ENCODE data around the gene NPB.
A peak's percentile ranks its signal among the peaks of the same experiment; 100 is the strongest.

NPB gene

GRCh38 chr17:81906476-81907218 lies 4.6 kb downstream of the NPB start:
- Histone ChIP-seq H3K79me2 (ENCODE audit: control insufficient read depth, low read length) (peaks cover 17% of the 10 kb centered on the region), H3K27ac (ENCODE audit: low read depth, low read length) (no peak overlapping the region), H4K20me1 (ENCODE audit: control insufficient read depth, insufficient read depth, low read depth, low read length) (no peaks in the 10 kb centered on the region; the same call in 1 of the 2 replicates), H3F3A (ENCODE audit: control insufficient read depth, insufficient read depth) (no peaks in the 10 kb centered on the region), H3K4me1 (ENCODE audit: control insufficient read depth, low read length) (peaks cover 14% of the 10 kb centered on the region), H3K4me3 (ENCODE audit: low read length) (no peak overlapping the region), H3K36me3 (ENCODE audit: control insufficient read depth, low read length) (peaks cover 55% of the 10 kb centered on the region), H3K9me2 (replicated peaks; ENCODE audit: control insufficient read depth, low read length) (no peaks in the 10 kb centered on the region), H3K9me3 (ENCODE audit: control insufficient read depth, insufficient read depth, low read length) (no peaks in the 10 kb centered on the region), H3K27me3 (ENCODE audit: control insufficient read depth, low read length) (no peaks in the 10 kb centered on the region; the same call in 1 of the 2 replicates), H3K4me2 (ENCODE audit: low read length) (no peak overlapping the region)
- TF ChIP-seq EZH2phosphoT487 (IDR thresholded peaks at IDR 0.05; ENCODE audit: borderline replicate concordance, low read length), result no peak
- TF ChIP-seq CTCF (IDR thresholded peaks at IDR 0.05; ENCODE audit: low read depth, low read length, poor library complexity, severe bottlenecking), result peak; percentile 53

- Histone ChIP-seq H3F3A (ENCODE audit: control insufficient read depth, insufficient read depth) (peaks cover 6% of the 10 kb centered on the region; the same call in 1 of the 2 replicates), H3K79me2 (ENCODE audit: control insufficient read depth, low read length) (peaks cover 17% of the 10 kb centered on the region), H3K27ac (ENCODE audit: low read depth, low read length) (no peak overlapping the region), H3K4me2 (ENCODE audit: low read length) (no peak overlapping the region), H3K4me3 (ENCODE audit: low read length) (no peak overlapping the region), H4K20me1 (ENCODE audit: control insufficient read depth, insufficient read depth, low read depth, low read length) (no peaks in the 10 kb centered on the region; the same call in 1 of the 2 replicates), H3K9me3 (ENCODE audit: control insufficient read depth, insufficient read depth, low read length) (no peaks in the 10 kb centered on the region), H3K27me3 (ENCODE audit: control insufficient read depth, low read length) (no peaks in the 10 kb centered on the region), H3K36me3 (ENCODE audit: control insufficient read depth, low read length) (peaks cover 63% of the 10 kb centered on the region), H3K9me2 (replicated peaks; ENCODE audit: control insufficient read depth, low read length) (no peaks in the 10 kb centered on the region), H3K4me1 (ENCODE audit: control insufficient read depth, low read length) (peaks cover 17% of the 10 kb centered on the region)
- TF ChIP-seq EZH2phosphoT487 (IDR thresholded peaks at IDR 0.05; ENCODE audit: borderline replicate concordance, low read length) (no peak), CTCF (IDR thresholded peaks at IDR 0.05; ENCODE audit: low read depth, low read length, poor library complexity, severe bottlenecking) (peak; percentile 37)
Observed at GRCh38 chr17:81907219-81908145, 5.4 kb downstream of the NPB start.

- Histone ChIP-seq H3K9me3 (ENCODE audit: control insufficient read depth, insufficient read depth, low read length) (no peaks in the 10 kb centered on the region), H3K4me3 (ENCODE audit: low read length) (no peak overlapping the region), H4K20me1 (ENCODE audit: control insufficient read depth, insufficient read depth, low read depth, low read length) (no peaks in the 10 kb centered on the region; the same call in 1 of the 2 replicates), H3K9me2 (replicated peaks; ENCODE audit: control insufficient read depth, low read length) (no peaks in the 10 kb centered on the region), H3K4me2 (ENCODE audit: low read length) (no peak overlapping the region), H3F3A (ENCODE audit: control insufficient read depth, insufficient read depth) (peaks cover 10% of the 10 kb centered on the region), H3K79me2 (ENCODE audit: control insufficient read depth, low read length) (peaks cover 17% of the 10 kb centered on the region), H3K27me3 (ENCODE audit: control insufficient read depth, low read length) (no peaks in the 10 kb centered on the region), H3K36me3 (ENCODE audit: control insufficient read depth, low read length) (peaks cover 71% of the 10 kb centered on the region), H3K4me1 (ENCODE audit: control insufficient read depth, low read length) (peaks cover 17% of the 10 kb centered on the region), H3K27ac (ENCODE audit: low read depth, low read length) (no peak overlapping the region)
- TF ChIP-seq EZH2phosphoT487 (IDR thresholded peaks at IDR 0.05; ENCODE audit: borderline replicate concordance, low read length), result no peak
- TF ChIP-seq CTCF (IDR thresholded peaks at IDR 0.05; ENCODE audit: low read depth, low read length, poor library complexity, severe bottlenecking), result no peak
Observed at GRCh38 chr17:81908793-81909192, 6.8 kb downstream of the NPB start.

All from DOHH2 (cell line).